Spleen (tissue), 11 donors: Measurements from ENCODE around the gene LCLAT1. TPM values are rescaled to one million over a fixed set of nuclear protein-coding genes. Genes with fewer than 3 reads are reported as not detected.

Experiments
- DNase-seq: peaks from one replicate; pipeline ENCODE4 v3.0.0-alpha.2; 2020
- H3K27ac ChIP-seq, 8 donors: fragments of 200-600 bp; sonication (generic) in 7 of 8; 1 replicate in 4 of 8; 2 replicates in 4 of 8; pipeline versions ENCODE4 v1.5.0 to v1.8.0; 2016 to 2021; ENCODE audit warnings: inconsistent platforms in 4 of 8, mild to moderate bottlenecking in 4 of 8, moderate library complexity in 1 of 8
- H3K27me3 ChIP-seq, 7 donors: fragments of 200-600 bp; sonication (generic) in 6 of 7; replicated peaks in 1 of 7; 1 replicate in 4 of 7; 2 replicates in 3 of 7; pipeline versions ENCODE4 v1.5.0 to v1.8.0; 2016 to 2021; ENCODE audit warnings: inconsistent platforms in 3 of 7, mild to moderate bottlenecking in 1 of 7
- H3K36me3 ChIP-seq, 6 donors: fragments of 200-600 bp; sonication (generic) in 5 of 6; 1 replicate in 4 of 6; 2 replicates in 2 of 6; pipeline versions ENCODE4 v1.5.0 to v1.8.0; 2016 to 2021; ENCODE audit warnings: inconsistent platforms in 2 of 6
- H3K4me1 ChIP-seq, 6 donors: fragments of 200-600 bp; sonication (generic) in 5 of 6; 1 replicate in 3 of 6; 2 replicates in 3 of 6; pipeline versions ENCODE4 v1.5.0 to v1.8.0; 2016 to 2021; ENCODE audit warnings: inconsistent platforms in 3 of 6
- H3K4me3 ChIP-seq, 8 donors: fragments of 200-600 bp; sonication (generic) in 7 of 8; 1 replicate in 4 of 8; 2 replicates in 4 of 8; pipeline versions ENCODE4 v1.5.0 to v1.8.0; 2016 to 2021; ENCODE audit warnings: inconsistent platforms in 4 of 8, mild to moderate bottlenecking in 4 of 8, moderate library complexity in 2 of 8
- H3K9me3 ChIP-seq, 8 donors: fragments of 200-600 bp; sonication (generic) in 7 of 8; 1 replicate in 4 of 8; 2 replicates in 4 of 8; pipeline versions ENCODE4 v1.5.0 to v1.8.0; 2016 to 2021; ENCODE audit warnings: inconsistent platforms in 4 of 8
- POLR2A ChIP-seq, 3 donors: fragments of 450-650 bp; IDR thresholded peaks; one replicate each; pipeline ENCODE4 v1.5.1; 2017; ENCODE audit warnings: antibody characterized with exemption in 3 of 3, mild to moderate bottlenecking in 1 of 3
- POLR2AphosphoS5 ChIP-seq, 3 donors: sonication (generic); formaldehyde crosslinking; IDR thresholded peaks; one replicate each; pipeline ENCODE4 v1.5.1; 2017; ENCODE audit warnings: antibody characterized with exemption in 3 of 3
- WGBS, 5 donors: extraction: QIAGEN DNeasy Blood & Tissue Kit in 3 of 5; methylation state at CpG; one replicate each; pipeline versions ENCODE4 v1.1.5 to v1.1.7; 2013 to 2018; 5-methylcytosine and 5-hydroxymethylcytosine counted together
- intact Hi-C: fragments of 100-400 bp; cut with DNase I; formaldehyde crosslinking; loops from one replicate; pipeline ENCODE4 v1.15.0; 2023; ENCODE audit warnings: low total_unique reads
- polyA plus RNA-seq, 3 donors: library from polyadenylated mRNA; stranded (reverse); fragments of 200-250 nt; gene quantifications; one replicate each; pipeline ENCODE4 v1.2.1, GENCODE V29; 2013
- total RNA-seq, 7 donors: library from RNA; depleted of rRNA in 3 of 7; stranded (reverse); fragments of >200 nt in 3 of 7; fragmentation: NEBNext Ultra II Directional in 4 of 7; extraction: Animal tissue kit (Norgen Biotek cat#: 25700) in 4 of 7; gene quantifications; one replicate each; pipeline versions ENCODE4 v1.1.0 to v1.2.1, GENCODE V29; 2016 to 2021
- TF ChIP-seq, protein P1 (sequence below), 11 experiments: fragments of 200-600 bp in 7 of 11; fragments of 450-650 bp in 4 of 11; sonication (generic) in 4 of 11; IDR thresholded peaks in 8 of 11; conservative IDR thresholded peaks in 3 of 11; 1 replicate in 7 of 11; 2 replicates in 4 of 11; pipeline versions ENCODE4 v1.4.0 to v1.8.0; 2016 to 2021; ENCODE audit warnings: antibody characterized with exemption in 11 of 11, inconsistent platforms in 4 of 11, mild to moderate bottlenecking in 1 of 11
- donor health status: healthy with polysubstance abuse.
- donor health status: DM: no; HTN: no; CAD: no; lungs with moderate emphysema.
- donor health status: DM: no; HTN: no; CAD: no.
- donor health status: Bipolar disorder and iron deficiency.
- donor health status: healthy.
- donor health status: DM: no; HTN: no; CAD: no.
- donor health status: DM: yes; HTN: yes; CAD: no.

LCLAT1 gene
- total and polyA plus RNA-seq, 10 donors, result 1.9 to 23.3 (median 13.8) TPM

DNA sequence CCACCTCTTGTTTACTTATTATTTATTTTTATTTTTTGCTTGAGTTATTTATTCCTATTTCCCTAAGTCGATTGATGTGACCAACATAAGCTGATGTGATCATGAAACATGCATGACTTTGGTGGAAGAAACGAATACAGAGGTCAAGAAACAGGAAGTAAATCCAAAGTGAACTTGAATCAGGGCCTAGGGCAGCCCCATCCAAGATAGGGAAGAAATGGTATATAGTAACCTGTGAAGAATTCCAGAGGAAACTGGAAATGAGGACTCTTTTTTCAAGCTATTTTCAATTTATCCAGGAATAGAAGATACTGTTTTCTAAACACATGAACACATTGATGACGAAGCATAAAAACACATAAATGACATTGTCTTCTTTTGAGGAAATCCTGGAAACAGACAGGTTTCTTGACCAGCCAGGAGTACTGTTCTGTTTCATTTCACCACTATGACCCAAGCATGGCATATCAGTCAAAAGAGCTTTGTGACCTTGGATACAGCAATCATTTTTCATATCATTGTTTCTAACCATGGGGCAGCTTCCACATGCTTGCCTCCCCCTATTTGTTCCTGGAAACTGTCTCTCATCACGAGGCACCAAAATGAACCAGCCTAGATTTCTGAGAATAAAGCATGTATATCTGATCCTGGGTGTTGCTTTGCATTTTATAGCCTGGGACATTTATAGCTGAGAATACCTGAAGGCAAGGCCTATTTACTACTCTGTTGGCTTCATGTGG lies 9.1 kb upstream of the LCLAT1 start:
- Histone ChIP-seq H3K36me3 (no peaks in the 10 kb centered on the region), H3K4me1 (peaks cover 16 to 30% (median 22%) of the 10 kb centered on the region in 6 donors), H3K9me3 (no peaks in the 10 kb centered on the region), H3K27ac (peak overlapping the region in 7 of 8 donors; percentile 55 to 80 (median 65)), H3K27me3 (no peaks in the 10 kb centered on the region), H3K4me3 (no peak overlapping the region)
- no peak for DNase-seq
- intact Hi-C loops, result no loop called here
- 75 to 79% (median 77%) methylated on average over 4 of the region's 4 CpGs for WGBS, 5 donors
- TF ChIP-seq, protein P1, sequence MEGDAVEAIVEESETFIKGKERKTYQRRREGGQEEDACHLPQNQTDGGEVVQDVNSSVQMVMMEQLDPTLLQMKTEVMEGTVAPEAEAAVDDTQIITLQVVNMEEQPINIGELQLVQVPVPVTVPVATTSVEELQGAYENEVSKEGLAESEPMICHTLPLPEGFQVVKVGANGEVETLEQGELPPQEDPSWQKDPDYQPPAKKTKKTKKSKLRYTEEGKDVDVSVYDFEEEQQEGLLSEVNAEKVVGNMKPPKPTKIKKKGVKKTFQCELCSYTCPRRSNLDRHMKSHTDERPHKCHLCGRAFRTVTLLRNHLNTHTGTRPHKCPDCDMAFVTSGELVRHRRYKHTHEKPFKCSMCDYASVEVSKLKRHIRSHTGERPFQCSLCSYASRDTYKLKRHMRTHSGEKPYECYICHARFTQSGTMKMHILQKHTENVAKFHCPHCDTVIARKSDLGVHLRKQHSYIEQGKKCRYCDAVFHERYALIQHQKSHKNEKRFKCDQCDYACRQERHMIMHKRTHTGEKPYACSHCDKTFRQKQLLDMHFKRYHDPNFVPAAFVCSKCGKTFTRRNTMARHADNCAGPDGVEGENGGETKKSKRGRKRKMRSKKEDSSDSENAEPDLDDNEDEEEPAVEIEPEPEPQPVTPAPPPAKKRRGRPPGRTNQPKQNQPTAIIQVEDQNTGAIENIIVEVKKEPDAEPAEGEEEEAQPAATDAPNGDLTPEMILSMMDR (IDR thresholded peaks at IDR 0.05 in 8 of 11, conservative IDR thresholded peaks at IDR 0.05 in 3 of 11), result no peak
- no peak for TF ChIP-seq POLR2A (IDR thresholded peaks at IDR 0.05)
- TF ChIP-seq POLR2AphosphoS5 (IDR thresholded peaks at IDR 0.05), result no peak

DNA sequence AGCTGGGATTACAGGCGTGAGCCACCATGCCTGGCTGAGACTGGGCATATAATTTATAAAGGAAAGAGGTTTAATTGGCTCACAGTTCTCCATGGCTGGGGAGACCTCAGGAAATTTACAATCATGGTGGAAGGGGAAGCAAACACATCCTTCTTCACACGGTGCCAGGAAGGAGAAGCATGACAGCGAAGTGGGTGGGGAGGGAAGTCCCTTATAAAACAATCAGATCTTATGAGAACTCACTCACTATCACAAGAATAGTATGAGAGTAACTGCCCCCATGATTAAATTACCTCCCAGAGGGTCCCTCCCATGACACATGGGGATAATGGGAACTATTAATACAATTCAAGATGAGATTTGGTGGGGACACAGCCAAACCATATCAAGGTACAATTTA lies 7.8 kb upstream of the LCLAT1 start:
- H3K9me3 ChIP-seq, result no peaks in the 10 kb centered on the region
- TF ChIP-seq POLR2AphosphoS5 (IDR thresholded peaks at IDR 0.05) (no peak), POLR2A (IDR thresholded peaks at IDR 0.05) (no peak)
- TF ChIP-seq, protein P1 (IDR thresholded peaks at IDR 0.05 in 8 of 11, conservative IDR thresholded peaks at IDR 0.05 in 3 of 11), result no peak
- H3K4me3 ChIP-seq, result no peak overlapping the region
- no peaks in the 10 kb centered on the region for H3K27me3 ChIP-seq
- H3K4me1 ChIP-seq, result peaks cover 16 to 32% (median 22%) of the 10 kb centered on the region in 6 donors
- no peaks in the 10 kb centered on the region for H3K36me3 ChIP-seq
- H3K27ac ChIP-seq, result no peak overlapping the region
- 65 to 82% (median 69%) methylated on average over 3 of the region's 3 CpGs for WGBS, 5 donors
- no peak for DNase-seq
- intact Hi-C loops, result no loop called here

GRCh38 chr2:30439879-30440278 lies 7.2 kb upstream of the LCLAT1 start:
- Histone ChIP-seq H3K36me3 (no peaks in the 10 kb centered on the region), H3K4me1 (peaks cover 16 to 36% (median 22%) of the 10 kb centered on the region in 6 donors), H3K9me3 (no peaks in the 10 kb centered on the region), H3K27ac (no peak overlapping the region), H3K27me3 (no peaks in the 10 kb centered on the region), H3K4me3 (no peak overlapping the region)
- 82 to 95% (median 90%) methylated on average over 5 of the region's 5 CpGs for WGBS, 5 donors
- DNase-seq, result no peak
- intact Hi-C loops, result loop anchor here (10.0 kb wide), 1 partner anchor 195 kb away; no protein-coding TSS in a partner anchor
- no peak for TF ChIP-seq POLR2A (IDR thresholded peaks at IDR 0.05)
- no peak for TF ChIP-seq POLR2AphosphoS5 (IDR thresholded peaks at IDR 0.05)
- TF ChIP-seq, protein P1 (IDR thresholded peaks at IDR 0.05 in 8 of 11, conservative IDR thresholded peaks at IDR 0.05 in 3 of 11), result no peak

GRCh38 chr2:30441023-30441422 lies 6.0 kb upstream of the LCLAT1 start:
- Histone ChIP-seq H3K36me3 (no peaks in the 10 kb centered on the region), H3K9me3 (no peaks in the 10 kb centered on the region), H3K4me3 (no peak overlapping the region), H3K4me1 (peaks cover 16 to 36% (median 22%) of the 10 kb centered on the region in 6 donors), H3K27ac (no peak overlapping the region), H3K27me3 (no peaks in the 10 kb centered on the region)
- intact Hi-C loops, result loop anchor here (10.0 kb wide), 1 partner anchor 196 kb away; no protein-coding TSS in a partner anchor
- DNase-seq, result no peak
- TF ChIP-seq POLR2AphosphoS5 (IDR thresholded peaks at IDR 0.05) (no peak), POLR2A (IDR thresholded peaks at IDR 0.05) (no peak)
- TF ChIP-seq, protein P1 (IDR thresholded peaks at IDR 0.05 in 8 of 11, conservative IDR thresholded peaks at IDR 0.05 in 3 of 11), result no peak
- 88 to 96% (median 96%) methylated on average over 6 to 7 of the region's 7 CpGs for WGBS, 5 donors
